ENCODE results near the gene RBBP9.
"Not testable (repeated sequence)": the region's sequence is repeated elsewhere in the genome, so short reads cannot be mapped to it uniquely, and the experiment has no call there.

Gene RBBP9

GRCh38 chr20:18501672-18502071, 4.6 kb upstream of the RBBP9 start:
- DNase-seq, result not testable (repeated sequence)

DNA sequence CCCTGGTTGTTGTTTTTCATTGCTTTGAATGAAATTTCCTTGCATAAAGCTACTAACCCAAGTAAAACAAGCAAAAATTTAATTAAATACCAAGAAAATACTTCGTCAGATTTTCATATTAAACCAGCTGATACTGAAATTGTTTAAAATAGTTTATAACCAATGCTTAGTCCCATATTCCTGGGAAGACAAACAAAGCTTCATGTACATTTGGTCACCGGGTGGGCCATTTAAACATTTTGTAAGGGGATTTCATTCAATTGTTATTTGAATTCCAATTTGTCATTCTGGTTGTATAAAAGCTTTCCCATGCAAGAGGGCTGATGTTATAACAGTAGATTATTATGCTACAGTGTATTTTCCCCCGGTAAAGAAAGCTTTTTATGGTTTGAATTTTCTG, 578 bp upstream of the RBBP9 start:
- no peak for DNase-seq

- DNase-seq, result no peak
Measured at GRCh38 chr20:18496042-18496441, 983 bp downstream of the RBBP9 start.

GRCh38 chr20:18488301-18488700, 8.7 kb downstream of the RBBP9 start:
- no peak for DNase-seq

- no peak for DNase-seq
Measured at GRCh38 chr20:18481596-18481995, 15.4 kb downstream of the RBBP9 start.

DNA sequence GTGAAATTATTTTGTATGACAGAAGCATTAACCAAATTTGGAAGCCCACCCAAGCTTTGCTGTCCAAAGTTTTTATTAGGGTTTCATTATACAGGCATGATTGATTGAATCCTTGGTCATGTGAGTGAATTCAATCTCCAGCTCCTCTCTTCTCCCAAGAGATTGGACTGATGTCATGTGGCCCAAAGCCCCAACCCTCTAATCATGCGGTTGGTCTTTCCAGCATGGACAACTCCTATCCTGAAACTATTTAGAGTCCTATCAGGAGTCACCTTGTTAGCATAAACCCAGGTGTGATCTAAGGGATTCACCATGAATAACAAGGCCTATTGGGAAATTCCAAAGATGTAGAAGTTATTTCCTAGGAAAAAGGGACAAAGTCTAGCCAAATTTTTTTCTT, 19.2 kb downstream of the RBBP9 start:
- DNase-seq, result no peak

DNA sequence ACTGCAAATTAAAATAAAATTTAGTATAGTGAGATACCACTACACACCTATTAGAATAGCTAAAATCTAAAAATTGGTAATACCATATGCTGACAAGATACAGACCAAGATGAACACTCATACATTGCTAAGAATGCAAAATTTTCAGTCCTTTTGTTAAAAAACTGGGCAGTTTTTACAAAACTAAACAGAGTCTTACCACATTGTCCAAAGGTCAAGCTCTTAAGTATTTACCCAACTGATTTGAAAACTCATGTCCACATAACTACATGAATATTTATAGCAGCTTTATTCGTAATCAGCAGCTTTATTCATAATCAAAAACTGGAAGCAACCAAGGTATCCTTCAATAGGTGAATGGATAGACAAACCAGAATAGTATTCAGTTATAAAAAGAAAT, 19.8 kb downstream of the RBBP9 start:
- no peak for DNase-seq

- peak; percentile 73 for DNase-seq
Measured at GRCh38 chr20:18466894-18467730, 29.9 kb downstream of the RBBP9 start, which contains the start of the genes DZANK1 and POLR3F. Gene DZANK1 (minus strand): TSS chr20:18467030. CDS start chr20:18465358, 1,672 bp downstream. Gene POLR3F (plus strand): TSS chr20:18467390. CDS start chr20:18467507, 117 bp downstream.

DNA sequence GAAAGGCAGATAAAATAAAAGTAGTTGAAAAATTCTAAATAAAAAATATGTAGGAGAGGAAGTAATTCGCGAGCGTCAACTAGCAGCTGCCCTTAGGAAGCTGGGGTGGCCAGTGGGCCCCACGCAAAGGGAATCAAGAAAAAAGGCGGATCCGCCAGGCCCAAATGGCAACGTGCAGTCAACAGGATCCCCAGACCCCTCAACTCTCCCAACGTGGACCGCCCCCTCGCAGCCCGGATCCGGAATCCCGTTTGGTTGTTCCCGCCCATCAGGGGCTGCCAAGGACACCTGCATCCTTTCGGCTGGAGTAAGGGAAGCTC, 30.5 kb downstream of the RBBP9 start:
- DNase-seq, result no peak

GRCh38 chr20:18465536-18466200, 31.4 kb downstream of the RBBP9 start:
- DNase-seq, result no peak

DNA sequence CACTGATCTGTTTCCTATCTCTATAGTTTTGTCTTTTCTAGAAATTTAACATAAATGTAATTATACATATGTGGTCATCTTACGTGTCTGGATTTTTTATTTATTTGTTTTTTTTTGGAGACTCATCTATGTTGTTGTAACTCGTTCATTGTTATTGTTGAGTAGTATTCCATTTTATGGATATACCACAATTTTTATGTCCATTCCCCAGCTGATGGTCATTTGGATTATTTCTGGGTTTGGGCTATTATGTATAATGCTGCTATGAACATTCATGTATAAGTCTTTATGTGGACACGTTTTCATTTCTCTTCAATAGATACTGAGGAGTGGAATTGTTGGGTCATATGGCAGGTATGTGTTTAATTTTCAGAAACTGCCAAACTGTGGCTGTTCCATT, 40.4 kb downstream of the RBBP9 start:
- no peak for DNase-seq

- no peak for DNase-seq
Measured at GRCh38 chr20:18443886-18444285, 53.1 kb downstream of the RBBP9 start.

- DNase-seq, result no peak
Measured at GRCh38 chr20:18440403-18440802, 56.6 kb downstream of the RBBP9 start.

GRCh38 chr20:18436847-18437246, 60.2 kb downstream of the RBBP9 start:
- DNase-seq, result no peak
